Muscle of back (tissue), 11 donors: ENCODE results near the gene LRRC57. TPM values are rescaled to one million over a fixed set of nuclear protein-coding genes. Genes with fewer than 3 reads are reported as not detected.

Source experiments
- DNase-seq, 3 donors: peaks; one replicate each; pipeline versions ENCODE4 v3.0.0 to v3.0.0-alpha.2; 2013
- polyA plus RNA-seq, 10 donors: library from polyadenylated mRNA; unstranded; fragments of 120-200 nt; gene quantifications; one replicate each; pipeline ENCODE4 v1.2.1, GENCODE V29; 2013; ENCODE audit not compliant: insufficient read length in 10 of 10

Gene LRRC57
- polyA plus RNA-seq, 10 donors: 14.2 to 19.5 (median 16.5) TPM

DNA sequence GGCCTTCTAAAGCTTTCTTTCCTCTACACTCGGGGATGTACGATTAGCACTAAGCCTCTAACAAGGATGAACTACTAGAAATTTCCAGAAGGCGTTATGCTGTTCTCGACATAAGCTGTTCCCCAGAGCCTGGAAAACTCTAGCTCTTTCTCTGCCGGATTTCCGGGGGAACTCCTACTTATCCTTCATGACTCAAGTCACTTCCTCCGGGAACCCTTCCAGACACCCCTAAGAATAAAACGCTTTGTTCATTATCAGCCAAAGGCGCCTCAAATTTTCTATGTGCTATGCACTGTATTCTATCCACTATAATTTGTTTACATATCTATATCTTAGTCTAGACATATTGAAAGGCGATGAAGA is 53.6 kb downstream of the LRRC57 start:
- DNase-seq: peak in 2 of 3 donors; percentile 70 to 77

DNA sequence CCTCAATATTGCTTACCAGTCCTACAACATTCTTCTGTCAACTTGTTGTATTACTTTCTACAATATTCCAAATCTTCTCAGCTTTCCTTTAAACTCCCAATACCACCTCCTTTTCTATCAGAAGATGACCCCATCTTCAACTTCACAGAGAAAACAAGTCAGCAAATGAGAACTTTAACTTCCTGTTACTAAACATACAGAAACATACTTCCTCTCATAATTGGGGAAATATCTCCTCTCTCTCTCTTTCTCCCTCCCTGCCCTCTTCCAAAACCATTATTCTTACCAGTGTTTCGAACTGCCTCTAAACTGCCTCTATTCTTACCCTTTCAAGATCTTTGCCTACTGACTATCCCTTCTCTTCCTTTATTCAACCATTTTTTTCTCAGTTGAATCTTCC is 54.9 kb downstream of the LRRC57 start:
- no peak for DNase-seq

DNA sequence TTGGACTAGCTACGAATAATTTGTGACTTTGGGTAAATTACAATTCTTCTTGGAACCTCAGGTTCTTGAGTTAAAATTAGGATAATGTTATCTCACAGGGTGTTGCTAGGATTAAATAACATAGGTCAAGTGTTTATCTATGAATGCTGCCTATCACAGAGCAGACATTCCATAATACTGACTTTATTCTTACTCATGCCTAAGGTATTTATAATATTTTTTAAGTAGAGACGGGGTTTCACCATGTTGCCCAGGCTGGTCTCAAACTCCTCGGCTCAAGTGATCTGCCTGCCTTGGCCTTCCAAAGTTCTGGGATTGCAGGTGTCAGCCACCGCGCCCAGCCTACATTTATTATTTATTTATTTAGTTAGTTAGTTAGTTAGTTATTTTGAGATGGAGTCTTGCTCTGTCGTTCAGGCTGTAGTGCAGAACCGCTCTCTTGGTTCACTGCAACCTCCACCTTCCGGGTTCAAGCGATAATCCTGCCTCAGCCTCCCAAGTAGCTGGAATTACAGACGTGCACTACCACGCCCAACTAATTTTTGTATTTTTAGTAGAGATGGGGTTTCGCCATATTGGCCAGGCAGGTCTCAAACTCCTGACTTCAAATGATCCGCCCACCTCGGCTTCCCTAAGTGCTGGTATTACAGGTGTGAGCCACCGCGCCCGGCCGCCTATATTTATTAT is 56.9 kb downstream of the LRRC57 start:
- DNase-seq: peak in 1 of 3 donors; percentile 34

DNA sequence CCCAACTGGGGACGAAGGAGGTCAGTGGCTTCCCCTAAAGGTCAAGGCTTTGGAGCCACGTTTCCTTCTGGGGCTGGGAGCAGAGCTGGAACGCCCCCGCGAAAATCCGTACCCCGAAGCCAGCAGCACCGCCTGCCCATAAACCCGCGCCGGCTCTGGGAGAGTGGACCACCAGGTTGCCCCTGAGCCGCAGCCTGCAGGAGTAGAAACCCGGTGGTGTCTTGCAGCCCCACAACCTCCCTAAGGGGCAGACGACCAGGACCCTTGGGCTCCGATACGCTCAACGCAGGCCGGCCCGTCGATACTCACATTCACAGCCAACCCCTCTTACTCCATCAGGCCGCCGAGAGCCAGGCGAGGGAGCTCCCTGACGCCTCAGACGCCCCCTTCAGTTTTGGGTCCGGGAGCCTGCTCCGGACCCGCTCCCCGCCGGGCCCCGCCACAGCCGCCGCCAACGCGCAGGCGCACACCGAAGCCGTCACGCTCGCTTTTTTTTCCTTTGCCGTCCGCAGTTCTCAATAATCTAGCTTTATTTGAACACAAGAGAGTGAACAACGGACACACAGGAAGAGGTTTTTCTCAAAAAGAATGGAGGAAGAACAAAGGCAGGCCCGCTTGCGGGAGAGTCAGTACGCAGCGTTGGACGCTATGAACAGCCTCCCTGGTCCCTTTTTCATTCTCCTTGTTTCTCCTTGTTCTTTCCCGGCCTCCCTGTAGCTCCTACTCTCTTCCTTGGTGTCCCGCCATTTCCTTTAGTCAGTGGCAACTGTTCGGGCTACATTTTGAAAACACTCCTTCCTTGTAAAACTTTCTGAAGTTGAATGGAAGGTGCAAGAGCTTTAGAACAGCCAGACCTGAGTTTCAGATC is 57.7 kb downstream of the LRRC57 start, which contains the start of gene ZNF106:
Gene ZNF106, minus strand, starts transcription at position 471 of the 868 bp plus-strand sequence. CDS start 18,852 bp downstream, outside the sequence.
- peak; percentile 93 to 97 (median 95) for DNase-seq

DNA sequence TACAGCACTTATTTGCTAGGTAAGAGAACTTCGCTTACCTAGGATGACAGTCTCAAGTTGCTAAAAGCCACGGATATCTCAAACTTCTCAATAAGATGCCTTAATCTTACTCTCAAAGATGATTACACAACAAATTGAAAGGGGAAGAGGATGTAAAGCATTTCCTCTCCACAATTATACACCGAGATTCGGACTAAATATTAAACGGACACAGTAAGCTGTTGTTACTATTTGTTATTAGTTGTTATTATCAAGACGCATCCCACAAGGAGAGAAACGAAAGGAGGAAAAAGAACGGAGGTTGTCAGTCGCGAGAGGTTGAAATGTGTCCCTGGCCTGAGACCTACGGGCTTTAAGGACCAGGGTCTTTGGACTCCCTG is 58.3 kb downstream of the LRRC57 start:
- DNase-seq: peak in 2 of 3 donors; percentile 23 to 25

Other genes starting within 250 kb of the LRRC57 start
- gene CAPN3, start 189.3 kb downstream of the LRRC57 start, polyA plus RNA-seq: 100 to 1,000 TPM; 151 to 483 (median 332) TPM
- gene ZNF106, start 57.7 kb downstream of the LRRC57 start, polyA plus RNA-seq: 100 to 1,000 TPM; 178 to 329 (median 227) TPM
- 10 to 100 TPM; 51.5 to 68.4 (median 58.8) TPM for gene SNAP23, start 53.2 kb downstream of the LRRC57 start, polyA plus RNA-seq
- 10 to 100 TPM; 15.6 to 22.2 (median 18.3) TPM for gene HAUS2, start within 50 bp of the LRRC57 start, polyA plus RNA-seq
- gene STARD9, start 26.8 kb upstream of the LRRC57 start, polyA plus RNA-seq: 10 to 100 TPM; 11.6 to 27.8 (median 15.4) TPM
- 10 to 100 TPM; 10.6 to 17.8 (median 14.4) TPM for gene CDAN1, start 188.3 kb upstream of the LRRC57 start, polyA plus RNA-seq